Measurements from ENCODE around the gene NUSAP1.
"Not testable (repeated sequence)": the region's sequence is repeated elsewhere in the genome, so short reads cannot be mapped to it uniquely, and the experiment has no call there.

NUSAP1 gene

DNA sequence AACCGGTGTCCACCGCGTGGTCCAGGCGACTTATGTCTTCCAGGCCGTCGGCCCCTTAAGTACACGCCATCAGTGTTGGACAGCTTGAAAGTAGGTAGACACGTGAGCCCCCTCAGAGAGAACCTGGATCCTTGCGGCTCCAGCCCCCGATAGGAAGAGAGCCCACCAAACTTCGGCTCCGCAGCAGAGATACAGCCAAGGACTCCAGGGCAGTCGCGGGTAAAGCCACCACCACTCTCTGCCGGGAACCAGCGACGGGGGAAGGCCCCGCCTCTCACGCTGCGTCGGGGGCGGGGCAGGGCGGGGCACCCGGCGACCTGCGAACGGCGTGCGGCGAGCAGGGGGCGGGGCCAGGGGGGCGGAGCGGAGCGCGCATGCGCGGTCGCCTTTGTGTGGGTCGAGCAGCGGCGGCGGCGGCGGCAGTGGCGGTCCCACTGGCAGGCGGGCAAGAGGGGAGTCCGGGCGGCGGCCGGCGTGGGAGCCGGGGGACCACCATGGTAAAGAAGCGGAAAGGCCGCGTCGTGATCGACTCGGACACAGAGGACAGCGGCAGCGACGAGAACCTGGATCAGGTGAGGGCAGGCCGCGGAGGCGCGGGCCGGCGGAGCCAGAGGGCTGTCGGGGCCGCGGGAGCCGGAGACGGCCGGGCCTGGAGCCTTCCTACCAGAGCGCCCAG is 84.2 kb downstream of the NUSAP1 start, which contains the start of gene RTF1:
TSS of gene RTF1 (plus strand) at position 354 of the 676 bp plus-strand sequence. CDS start at position 375, 21 bp downstream.
- DNase-seq, result peak; percentile 82 to 95

DNA sequence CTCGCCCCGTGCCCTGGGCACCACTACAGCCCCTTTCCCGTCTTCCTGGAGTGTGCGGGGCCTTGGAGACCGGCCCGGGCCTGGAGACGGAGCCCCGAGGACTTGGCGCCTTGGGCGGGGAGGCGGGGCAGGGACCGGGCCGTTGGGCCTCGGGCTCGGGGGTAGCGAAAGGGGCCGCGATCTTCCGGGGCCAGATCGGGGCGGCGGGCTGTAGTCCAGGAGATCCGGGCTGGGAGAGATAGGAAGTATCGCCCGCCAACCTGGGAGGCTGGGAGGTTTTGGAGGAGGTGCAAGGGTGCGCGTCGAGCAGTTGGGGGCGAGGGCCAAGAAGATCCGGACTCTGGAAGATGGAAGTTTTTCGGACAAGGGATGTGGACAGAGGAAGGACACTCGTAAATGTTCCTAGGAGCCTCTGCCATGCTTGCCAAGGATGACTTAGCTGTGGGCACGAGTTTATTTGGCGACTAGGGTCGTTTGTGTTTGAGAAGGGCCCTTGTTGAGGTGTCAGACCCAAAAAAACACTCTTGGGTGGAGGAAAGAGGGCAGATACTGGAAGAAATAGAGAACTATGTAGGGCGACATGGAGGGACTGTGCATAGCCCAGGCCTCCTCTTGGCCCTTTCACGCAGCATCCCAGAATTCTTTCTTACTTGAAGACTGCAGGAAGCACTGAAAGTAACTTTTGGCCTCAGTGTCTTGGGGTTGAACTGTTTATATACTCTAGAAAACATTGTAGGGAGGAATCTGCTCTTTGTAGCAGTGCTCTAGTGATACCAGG is 84.9 kb downstream of the NUSAP1 start:
- peak in 1 of 2 experiments; percentile 68 for DNase-seq

DNA sequence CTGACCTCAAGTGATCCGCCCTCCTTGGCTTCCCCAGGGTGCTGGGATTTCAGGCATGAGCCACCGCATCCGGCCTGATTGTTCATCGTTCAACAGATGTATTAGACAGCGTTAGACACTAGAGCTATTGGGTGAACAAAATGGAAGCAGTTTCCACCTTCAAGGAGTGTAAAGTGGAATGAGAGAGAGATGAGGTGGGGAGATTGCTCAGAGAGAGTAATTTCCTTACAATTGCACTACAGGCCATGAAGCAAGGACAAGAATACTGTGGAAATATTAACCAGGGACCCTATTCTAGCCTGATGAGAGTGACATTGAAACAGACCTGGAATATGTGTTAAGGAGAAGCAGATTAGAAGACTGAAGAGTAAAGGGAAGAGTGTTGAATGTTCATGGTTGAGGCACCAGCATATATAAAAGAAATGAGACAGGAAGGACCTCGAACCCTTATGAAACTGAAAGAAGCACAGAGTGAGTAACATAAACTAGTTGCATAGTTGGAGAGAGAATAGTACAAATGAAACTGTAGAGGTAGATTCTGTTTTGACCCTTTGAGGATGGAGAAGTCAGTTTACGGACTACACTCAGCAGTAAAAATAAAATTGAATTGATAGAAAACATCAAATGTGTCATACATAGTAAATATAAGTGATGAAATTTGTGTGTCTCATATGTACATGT is 91.4 kb downstream of the NUSAP1 start:
- no peak for DNase-seq

DNA sequence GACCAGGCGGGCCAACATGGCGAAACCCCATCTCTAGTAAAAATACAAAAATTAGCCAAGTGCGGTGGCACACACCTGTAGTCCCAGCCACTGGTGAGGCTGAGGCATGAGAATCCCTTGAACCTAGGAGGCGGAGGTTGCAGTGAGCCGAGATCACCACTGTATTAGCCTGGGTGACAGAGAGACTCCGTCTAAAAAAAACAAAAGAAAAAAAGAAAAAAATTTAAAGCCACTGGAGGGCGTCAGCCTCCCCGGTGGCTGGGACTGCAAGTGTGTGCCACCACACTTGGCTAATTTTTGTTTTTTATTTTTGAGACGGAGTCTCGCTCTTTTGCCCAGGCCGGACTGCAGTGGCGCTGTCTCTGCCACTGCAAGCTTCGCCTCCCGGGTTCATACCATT is 92.1 kb downstream of the NUSAP1 start:
- DNase-seq, result no peak

DNA sequence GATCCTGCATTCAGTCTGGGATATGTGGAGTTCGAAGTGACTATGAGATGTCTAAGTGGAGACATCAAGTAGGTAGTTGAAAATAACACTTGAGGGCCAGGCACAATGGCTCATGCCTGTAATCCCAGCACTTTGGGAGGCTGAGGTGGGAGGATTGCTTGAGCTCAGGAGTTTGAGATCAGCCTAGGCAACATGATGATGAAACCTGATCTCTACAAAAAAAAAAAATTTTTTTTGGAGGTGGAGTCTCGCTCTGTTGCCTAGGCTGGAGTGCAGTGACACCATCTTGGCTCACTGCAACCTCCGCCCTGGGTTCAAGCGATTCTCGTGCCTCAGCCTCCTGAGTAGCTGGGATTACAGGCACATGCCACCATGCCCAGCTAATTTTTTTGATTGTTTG is 93.2 kb downstream of the NUSAP1 start:
- DNase-seq, result not testable (repeated sequence)

DNA sequence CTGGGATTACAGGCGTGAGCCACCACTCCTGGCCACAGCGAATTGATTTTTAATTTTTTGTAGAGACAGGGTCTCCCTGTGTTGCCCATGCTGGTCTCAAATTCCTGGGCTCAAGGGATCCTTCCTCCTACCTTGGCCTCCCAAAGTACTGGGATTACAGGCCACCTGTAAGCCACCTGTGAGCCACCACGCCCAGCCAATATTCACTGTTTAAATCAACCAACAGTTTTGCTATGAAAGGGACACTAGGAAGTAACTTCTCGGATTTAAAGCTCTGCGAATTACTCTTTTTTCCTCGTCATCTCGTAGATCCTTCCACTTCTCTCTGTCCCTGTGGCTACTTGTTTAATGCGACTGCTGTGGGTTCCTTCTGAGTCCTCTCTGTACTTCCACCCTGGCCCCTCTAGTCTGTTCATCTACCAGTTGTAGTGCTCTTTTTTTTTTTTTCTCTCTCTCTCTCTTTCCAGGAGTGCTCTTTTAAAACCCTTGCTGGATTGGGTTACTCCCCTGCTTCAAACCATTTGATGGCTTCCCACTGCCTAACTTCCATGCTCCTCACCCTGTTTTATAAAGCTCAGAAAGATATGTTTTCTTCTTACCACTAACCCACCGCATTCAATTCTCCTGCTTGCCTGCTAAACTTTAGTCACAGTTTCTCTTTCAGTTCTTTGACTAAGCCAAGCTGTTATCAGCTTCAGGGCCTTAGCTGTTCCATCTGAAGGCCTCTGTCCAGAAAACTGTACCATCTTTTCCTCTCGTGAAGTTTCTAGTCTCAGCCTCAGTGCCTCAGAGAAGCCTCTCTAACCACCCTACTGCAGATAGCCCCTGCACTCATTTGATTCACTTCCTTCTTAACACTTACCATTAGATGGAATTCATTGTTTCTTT is 96.6 kb downstream of the NUSAP1 start:
- DNase-seq, result no peak
